H9 (cell line): ENCODE results near the gene EPN3. TPM values are rescaled to one million over a fixed set of nuclear protein-coding genes. Genes with fewer than 3 reads are reported as not detected.

Experiments used
- DNase-seq: peaks from one replicate; pipeline ENCODE4 v3.0.0-alpha.2; 2017
- H2AFZ ChIP-seq: one replicate; pipeline ENCODE4 v1.6.1; 2013; ENCODE audit warnings: mild to moderate bottlenecking, low read length, control low read depth, moderate library complexity
- H2AK5ac ChIP-seq: 2 replicates; pipeline ENCODE4 v1.6.1; 2013; ENCODE audit warnings: low read length, control low read depth, mixed read lengths; ENCODE audit not compliant: insufficient read length
- H2BK120ac ChIP-seq: one replicate; pipeline ENCODE4 v1.6.1; 2013; ENCODE audit warnings: low read depth, mild to moderate bottlenecking, low read length, control low read depth, inconsistent platforms; ENCODE audit not compliant: poor library complexity, severe bottlenecking
- H2BK12ac ChIP-seq: 2 replicates; pipeline ENCODE4 v1.6.1; 2013; ENCODE audit warnings: low read length, control low read depth, mixed read lengths, low read depth; ENCODE audit not compliant: insufficient read length
- H2BK15ac ChIP-seq: 2 replicates; pipeline ENCODE4 v1.6.1; 2013; ENCODE audit warnings: low read depth, low read length, control low read depth
- H2BK20ac ChIP-seq: one replicate; pipeline ENCODE4 v1.6.1; 2013; ENCODE audit warnings: low read depth, mild to moderate bottlenecking, low read length, control low read depth, inconsistent platforms; ENCODE audit not compliant: poor library complexity, severe bottlenecking
- H2BK5ac ChIP-seq: 2 replicates; pipeline ENCODE4 v1.6.1; 2013; ENCODE audit warnings: low read length, control low read depth, mixed read lengths; ENCODE audit not compliant: insufficient read length
- H3K14ac ChIP-seq: 2 replicates; pipeline ENCODE4 v1.6.1; 2013; ENCODE audit warnings: low read length, control low read depth; ENCODE audit not compliant: insufficient read depth
- H3K18ac ChIP-seq: 2 replicates; pipeline ENCODE4 v1.6.1; 2013; ENCODE audit warnings: low read depth, mild to moderate bottlenecking, mixed read lengths, low read length, control low read depth; ENCODE audit not compliant: insufficient read length
- H3K23ac ChIP-seq: 2 replicates; pipeline ENCODE4 v1.6.1; 2013; ENCODE audit warnings: low read length, control low read depth, mixed read lengths, low read depth; ENCODE audit not compliant: insufficient read length
- H3K23me2 ChIP-seq: 2 replicates; pipeline ENCODE4 v1.6.1; 2013; ENCODE audit warnings: low read depth, mild to moderate bottlenecking, mixed read lengths, low read length, control low read depth; ENCODE audit not compliant: insufficient read length, poor library complexity, severe bottlenecking
- H3K27ac ChIP-seq: 2 replicates; pipeline ENCODE4 v1.5.1; 2013; ENCODE audit warnings: low read length, control low read depth, mixed read lengths, low read depth; ENCODE audit not compliant: insufficient read length
- H3K27me3 ChIP-seq: 2 replicates; pipeline ENCODE4 v1.6.1; 2013; ENCODE audit warnings: low read length, control low read depth, inconsistent platforms; ENCODE audit not compliant: insufficient read depth
- H3K4ac ChIP-seq: 2 replicates; pipeline ENCODE4 v1.6.1; 2013; ENCODE audit warnings: low read depth, mild to moderate bottlenecking, control low read depth, inconsistent platforms, low read length, moderate library complexity
- H3K4me1 ChIP-seq: 2 replicates; pipeline ENCODE4 v1.6.1; 2013; ENCODE audit warnings: low read length, control low read depth, inconsistent platforms; ENCODE audit not compliant: insufficient read depth
- H3K4me2 ChIP-seq: 2 replicates; pipeline ENCODE4 v1.6.1; 2013; ENCODE audit warnings: low read length, control low read depth, mixed read lengths; ENCODE audit not compliant: insufficient read length, insufficient read depth
- H3K56ac ChIP-seq: 2 replicates; pipeline ENCODE4 v1.6.1; 2013; ENCODE audit warnings: low read depth, mild to moderate bottlenecking, mixed read lengths, low read length, control low read depth; ENCODE audit not compliant: insufficient read length
- H3K79me1 ChIP-seq: 2 replicates; pipeline ENCODE4 v1.6.1; 2013; ENCODE audit warnings: low read depth, mild to moderate bottlenecking, moderate library complexity, low read length, control low read depth, inconsistent platforms; ENCODE audit not compliant: insufficient read depth, poor library complexity, severe bottlenecking
- H3K79me2 ChIP-seq: 2 replicates; pipeline ENCODE4 v1.6.1; 2013; ENCODE audit warnings: low read length, control low read depth, inconsistent platforms; ENCODE audit not compliant: insufficient read depth
- H3K9ac ChIP-seq: 2 replicates; pipeline ENCODE4 v1.6.1; 2013; ENCODE audit warnings: low read length, control low read depth, mixed read lengths; ENCODE audit not compliant: insufficient read length; ENCODE audit errors: extremely low read depth
- H3K9me3 ChIP-seq: one replicate; pipeline ENCODE4 v1.6.1; 2013; ENCODE audit warnings: low read depth, low read length, inconsistent platforms; ENCODE audit not compliant: control insufficient read depth
- H3T11ph ChIP-seq: one replicate; pipeline ENCODE4 v1.6.1; 2013; ENCODE audit warnings: mild to moderate bottlenecking, low read length, control low read depth, inconsistent platforms
- H4K20me1 ChIP-seq: one replicate; pipeline ENCODE4 v1.6.1; 2013; ENCODE audit not compliant: control insufficient read depth, insufficient read length, insufficient read depth
- H4K5ac ChIP-seq: 2 replicates; pipeline ENCODE4 v1.6.1; 2013; ENCODE audit warnings: low read depth, mild to moderate bottlenecking, mixed read lengths, low read length, control low read depth; ENCODE audit not compliant: insufficient read length
- H4K8ac ChIP-seq: replicated peaks from 2 replicates; pipeline ENCODE4 v1.6.1; 2013; ENCODE audit warnings: low read length, control low read depth, mixed read lengths, low read depth; ENCODE audit not compliant: insufficient read length
- H4K91ac ChIP-seq: 2 replicates; pipeline ENCODE4 v1.6.1; 2013; ENCODE audit warnings: low read depth, mild to moderate bottlenecking, moderate library complexity, mixed read lengths, low read length, control low read depth; ENCODE audit not compliant: insufficient read length
- H3K27ac Mint-ChIP-seq, 3 experiments: 2 replicates in 2 of 3; 3 replicates in 1 of 3; pipeline ENCODE4 v1.8.0; 2020 to 2021; ENCODE audit warnings: mixed read lengths in 3 of 3, mild to moderate bottlenecking in 1 of 3, moderate library complexity in 1 of 3
- H3K27me3 Mint-ChIP-seq: 2 replicates; pipeline ENCODE4 v1.8.0; 2021; ENCODE audit warnings: low read depth, mild to moderate bottlenecking, moderate library complexity, mixed read lengths
- H3K36me3 Mint-ChIP-seq, 3 experiments: 2 replicates in 2 of 3; 3 replicates in 1 of 3; pipeline ENCODE4 v1.8.0; 2020 to 2021; ENCODE audit warnings: low read depth in 3 of 3, mixed read lengths in 3 of 3; ENCODE audit not compliant: insufficient read depth in 1 of 3
- H3K4me1 Mint-ChIP-seq, 2 experiments: 2 replicates each; pipeline ENCODE4 v1.8.0; 2020; ENCODE audit warnings: mixed read lengths in 2 of 2
- H3K4me3 Mint-ChIP-seq, 2 experiments: 2 replicates in 1 of 2; 3 replicates in 1 of 2; pipeline ENCODE4 v1.8.0; 2020 to 2021; ENCODE audit warnings: mild to moderate bottlenecking in 2 of 2, mixed read lengths in 2 of 2, moderate library complexity in 1 of 2
- H3K9me3 Mint-ChIP-seq, 2 experiments: 2 replicates in 1 of 2; 3 replicates in 1 of 2; pipeline ENCODE4 v1.8.0; 2020; ENCODE audit warnings: mild to moderate bottlenecking in 2 of 2, mixed read lengths in 2 of 2, moderate library complexity in 1 of 2
- CTCF ChIP-seq: fragments of 200-600 bp; sonication (generic); conservative IDR thresholded peaks from 3 replicates; pipeline ENCODE4 v1.8.0; 2021; ENCODE audit warnings: antibody characterized with exemption, mild to moderate bottlenecking
- WGBS: extraction: QIAGEN DNeasy Blood & Tissue Kit; methylation state at CpG from one replicate; pipeline ENCODE4 v1.1.7; 2013; ENCODE audit warnings: missing lambda C conversion rate, low lambda C conversion rate, mixed read lengths; ENCODE audit not compliant: insufficient read length; ENCODE audit errors: extremely low coverage; 5-methylcytosine and 5-hydroxymethylcytosine counted together
- total RNA-seq: library from RNA; stranded (reverse); gene quantifications from 2 replicates; pipeline ENCODE4 v1.2.1, GENCODE V29; 2021

Gene EPN3
- total RNA-seq, 1 experiment from 2014 or later, result 1.9 TPM

- Histone ChIP-seq H3K56ac (no peak overlapping the region), H4K91ac (no peak overlapping the region), H3T11ph (no peak overlapping the region), H4K5ac (no peak overlapping the region), H2AFZ (no peak overlapping the region), H4K8ac (no peak overlapping the region), H3K79me2 (no peaks in the 10 kb centered on the region), H4K20me1 (no peaks in the 10 kb centered on the region), H3K23ac (no peak overlapping the region), H3K79me1 (no peaks in the 10 kb centered on the region), H3K23me2 (peaks cover 17% of the 10 kb centered on the region), H2BK120ac (no peak overlapping the region), H2BK20ac (no peak overlapping the region), H3K4me2 (peak overlapping the region; percentile 70), H3K14ac (no peak overlapping the region), H2BK12ac (no peak overlapping the region), H2BK15ac (no peak overlapping the region), H3K9ac (no peak overlapping the region), H3K18ac (no peak overlapping the region), H3K4ac (no peak overlapping the region), H3K27ac (no peak overlapping the region), H3K9me3 (no peaks in the 10 kb centered on the region), H3K4me1 (peaks cover 3% of the 10 kb centered on the region; the same call in 1 of the 2 replicates), H3K27me3 (no peaks in the 10 kb centered on the region; the same call in 1 of the 2 replicates), H2AK5ac (no peak overlapping the region), H2BK5ac (no peak overlapping the region)
- WGBS, result no CpG with 5 or more reads among the region's 5 CpGs
- peaks cover 37 to 39% of the 10 kb centered on the region in 2 experiments for H3K4me1 Mint-ChIP-seq
- H3K27ac Mint-ChIP-seq, result peak overlapping the region in 1 of 3 experiments; percentile 28; a peak in 1 of 7 replicates
- no peak for TF ChIP-seq CTCF
- peak overlapping the region; percentile 65 to 84 for H3K4me3 Mint-ChIP-seq
- no peak for DNase-seq
- peaks cover 52% of the 10 kb centered on the region for H3K27me3 Mint-ChIP-seq
- peaks cover 0 to 5% (median 0%) of the 10 kb centered on the region in 3 experiments; a peak in 3 of 7 replicates for H3K36me3 Mint-ChIP-seq
- no peaks in the 10 kb centered on the region; a peak in 1 of 5 replicates for H3K9me3 Mint-ChIP-seq
These were observed 650 bp downstream of the EPN3 start for GRCh38 chr17:50533185-50533584.
